Measurements from ENCODE around the gene SUSD4.

GRCh38 chr1:223244366-223245103, 119.4 kb downstream of the SUSD4 start:
- no peak for TF ChIP-seq CTCF (IDR thresholded peaks at IDR 0.05)
- TF ChIP-seq POLR2AphosphoS5 (IDR thresholded peaks at IDR 0.05): no peak
- TF ChIP-seq POLR2A (IDR thresholded peaks at IDR 0.05): no peak
